PC-3 (cell line): ENCODE measurements around the gene PZP.

ENCODE experiments used
- CTCF ChIP-seq: fragments of 300-600 bp; sonication (generic); conservative IDR thresholded peaks from 2 replicates; pipeline ENCODE4 v1.5.1; 2017; ENCODE audit warnings: antibody characterized with exemption, low read depth, mild to moderate bottlenecking, low read length
- EZH2 ChIP-seq: fragments of 300-600 bp; sonication (generic); IDR thresholded peaks from one replicate; pipeline ENCODE4 v1.6.1; 2017; ENCODE audit warnings: antibody characterized with exemption, mild to moderate bottlenecking, low read length; ENCODE audit not compliant: unreplicated experiment

- no peak for TF ChIP-seq CTCF
- no peak for TF ChIP-seq EZH2
Observed at GRCh38 chr12:9123781-9124382, 84.3 kb downstream of the PZP start.
